Stimulated activated CD4-positive, alpha-beta T cell treated with anti-CD3 and anti-CD28 coated beads, TNF-alpha, amount 100 ng/mL, for 1 hour (primary cell): ENCODE measurements around the gene MMS19.

ENCODE experiments used
- DNase-seq, 3 donors: peaks; one replicate each; pipeline ENCODE4 v3.0.0-alpha.2; 2020; ENCODE audit warnings: low read depth in 3 of 3, low spot score in 1 of 3

Gene MMS19

GRCh38 chr10:97525683-97526110, 27.5 kb upstream of the MMS19 start:
- no peak for DNase-seq

DNA sequence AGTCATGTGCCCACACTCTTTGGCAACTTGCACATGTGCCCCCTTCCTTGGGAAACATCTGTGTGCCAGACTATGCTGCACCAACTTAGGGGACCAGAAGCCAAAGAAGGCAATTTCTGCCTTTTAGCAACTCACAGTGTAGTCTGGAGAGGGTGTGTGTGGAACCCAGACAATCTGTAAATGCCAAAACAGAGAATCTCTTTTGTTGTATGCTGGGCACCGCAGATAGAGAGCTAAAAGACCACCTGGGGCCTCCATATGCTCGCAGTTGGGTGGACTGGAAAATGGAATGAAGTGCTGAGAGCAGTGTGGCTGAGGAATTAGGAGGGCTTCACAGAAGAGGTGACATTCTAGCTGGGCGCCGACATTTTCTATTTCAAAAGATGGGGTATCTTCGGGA, 26.9 kb upstream of the MMS19 start:
- no peak for DNase-seq

GRCh38 chr10:97522937-97523336, 24.7 kb upstream of the MMS19 start:
- DNase-seq, result no peak

- DNase-seq, result no peak
Observed at GRCh38 chr10:97522071-97522470, 23.8 kb upstream of the MMS19 start.

- no peak for DNase-seq
Observed at GRCh38 chr10:97520978-97521761, 22.9 kb upstream of the MMS19 start.

GRCh38 chr10:97520520-97520919, 22.3 kb upstream of the MMS19 start:
- no peak for DNase-seq

GRCh38 chr10:97519342-97519741, 21.1 kb upstream of the MMS19 start:
- no peak for DNase-seq

GRCh38 chr10:97518301-97519043, 20.2 kb upstream of the MMS19 start:
- no peak for DNase-seq

DNA sequence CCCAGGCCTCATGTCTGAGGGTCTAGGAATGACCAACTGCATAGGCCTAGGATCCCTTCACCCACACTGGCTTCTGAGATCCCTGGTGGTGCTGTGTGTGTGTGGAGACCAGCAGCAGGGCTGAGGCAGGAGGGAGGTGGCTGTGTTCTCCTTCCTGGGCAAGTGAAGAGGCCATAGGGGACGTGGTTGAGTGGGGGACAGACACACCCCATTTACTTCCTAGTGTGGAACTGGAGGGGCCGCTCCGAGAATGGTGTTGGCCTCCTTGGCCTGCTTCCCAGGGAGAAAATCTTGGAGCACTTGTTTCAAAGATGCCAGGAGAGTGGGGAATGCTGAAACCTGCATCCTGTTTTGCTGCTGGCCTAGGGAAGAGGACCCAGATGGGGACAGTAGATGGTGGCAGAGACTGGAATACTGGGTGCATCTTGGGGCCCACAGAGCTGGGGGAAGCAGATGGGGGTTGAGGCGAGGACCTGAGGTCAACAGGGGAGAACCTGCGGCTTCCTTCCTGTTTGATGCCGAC, 19.6 kb upstream of the MMS19 start:
- DNase-seq, result no peak

DNA sequence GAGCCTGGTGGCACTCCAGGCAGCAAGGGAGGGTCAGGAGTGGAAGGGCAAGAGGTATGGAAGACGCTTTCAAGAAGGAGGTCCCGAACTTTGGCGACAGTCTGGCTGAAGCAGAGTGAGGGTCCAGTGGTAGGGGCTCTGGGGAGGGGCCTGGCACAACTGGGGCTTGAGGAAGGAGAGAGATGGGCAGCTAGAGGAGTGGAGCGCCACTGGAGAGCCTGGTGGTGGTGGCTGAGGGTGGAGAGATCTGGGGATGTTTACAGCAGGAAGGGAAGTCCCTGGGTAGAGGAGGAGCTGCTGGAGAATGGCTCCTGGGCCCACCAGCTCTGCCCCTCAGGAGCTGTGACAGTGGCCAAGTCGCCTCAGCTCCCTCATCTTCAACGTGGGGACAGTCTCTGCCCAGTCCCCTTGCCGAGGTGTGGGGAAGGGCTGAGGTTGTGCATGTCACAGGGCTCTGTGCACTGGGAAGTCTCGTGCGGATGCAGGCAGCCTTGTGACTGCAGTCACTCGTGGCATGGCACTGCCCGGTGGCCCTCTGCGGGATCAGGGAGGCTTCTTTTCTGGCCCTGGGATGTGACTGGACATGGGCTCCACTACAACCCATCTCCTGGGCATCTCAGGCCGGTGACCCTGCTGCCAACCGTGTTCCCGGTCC, 19.0 kb upstream of the MMS19 start:
- DNase-seq, result no peak

GRCh38 chr10:97515271-97515978, 17.2 kb upstream of the MMS19 start:
- no peak for DNase-seq

GRCh38 chr10:97514344-97514743, 16.1 kb upstream of the MMS19 start:
- no peak for DNase-seq

DNA sequence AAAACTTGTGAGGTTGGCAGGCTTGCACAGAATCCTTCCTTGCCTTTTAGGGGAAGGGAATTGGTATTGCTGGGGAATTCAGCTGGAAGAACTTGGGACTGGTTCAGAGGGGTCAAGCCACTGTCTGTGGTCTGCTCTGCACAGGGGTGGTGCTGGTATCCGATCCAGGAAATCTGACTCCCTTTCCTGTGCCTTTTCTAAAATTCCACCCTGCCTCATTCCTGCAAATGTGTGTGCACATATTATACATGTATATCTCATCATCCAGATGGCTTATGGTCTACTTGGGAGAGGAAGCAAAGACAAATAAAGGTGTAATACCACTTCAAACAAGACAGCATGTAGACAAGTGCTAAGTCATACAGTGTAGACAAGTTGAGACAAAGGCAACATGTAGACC, 14.8 kb upstream of the MMS19 start:
- DNase-seq, result no peak

DNA sequence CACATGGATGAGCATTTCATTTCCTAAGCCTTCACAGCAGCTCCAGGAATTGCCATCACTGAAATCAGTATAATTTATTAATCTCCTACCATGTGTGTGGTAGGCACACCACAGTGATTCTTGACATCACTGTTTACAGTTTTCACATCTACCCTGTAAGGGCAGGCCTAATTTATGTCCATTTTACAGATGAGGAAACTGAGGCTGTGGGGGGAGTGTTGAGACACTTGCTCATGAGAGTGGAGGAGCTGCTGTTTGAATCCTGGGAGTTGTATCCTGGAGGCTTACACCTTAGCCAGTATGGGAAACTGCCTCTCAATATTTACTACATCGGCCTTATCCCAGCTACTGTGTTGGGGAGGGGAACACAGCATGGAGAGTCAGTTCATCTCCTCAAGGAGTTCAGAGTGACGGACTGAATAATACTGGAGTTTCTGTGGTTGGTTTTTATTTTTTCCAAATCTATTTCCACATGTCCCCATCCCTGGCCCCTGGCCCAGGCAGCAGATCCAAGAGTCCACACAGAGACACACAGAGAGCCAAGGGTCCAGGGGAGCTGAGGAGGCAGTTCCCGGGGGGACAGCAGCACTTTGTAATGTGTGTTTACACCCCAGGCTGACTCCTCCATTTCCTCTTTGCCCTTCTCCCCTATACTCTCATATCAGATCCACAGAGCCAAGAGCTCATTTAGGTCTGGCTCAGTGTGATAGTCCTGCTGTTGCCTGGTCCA, 13.7 kb upstream of the MMS19 start:
- no peak for DNase-seq

GRCh38 chr10:97510686-97511085, 12.5 kb upstream of the MMS19 start:
- DNase-seq, result no peak

- no peak for DNase-seq
Observed at GRCh38 chr10:97509120-97509680, 11.0 kb upstream of the MMS19 start.

DNA sequence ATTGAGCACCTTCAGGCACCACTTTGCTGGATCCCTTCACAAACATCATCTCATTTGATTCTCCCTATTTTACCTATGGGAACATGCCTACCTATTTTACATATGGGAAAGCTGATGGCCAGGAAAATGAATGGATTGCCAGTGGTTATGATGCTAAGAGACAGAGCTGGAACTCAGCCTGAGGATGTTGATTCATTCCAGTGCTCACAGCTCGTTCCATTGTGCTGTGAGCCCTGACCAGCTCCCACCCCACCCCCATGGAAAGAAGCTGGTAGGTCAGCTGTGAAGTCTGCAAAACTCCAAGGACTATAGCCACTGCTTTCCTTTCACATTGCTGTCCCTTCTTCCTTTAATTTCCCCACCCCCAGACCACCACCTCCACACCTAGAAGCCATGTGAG, 10.1 kb upstream of the MMS19 start:
- no peak for DNase-seq

DNA sequence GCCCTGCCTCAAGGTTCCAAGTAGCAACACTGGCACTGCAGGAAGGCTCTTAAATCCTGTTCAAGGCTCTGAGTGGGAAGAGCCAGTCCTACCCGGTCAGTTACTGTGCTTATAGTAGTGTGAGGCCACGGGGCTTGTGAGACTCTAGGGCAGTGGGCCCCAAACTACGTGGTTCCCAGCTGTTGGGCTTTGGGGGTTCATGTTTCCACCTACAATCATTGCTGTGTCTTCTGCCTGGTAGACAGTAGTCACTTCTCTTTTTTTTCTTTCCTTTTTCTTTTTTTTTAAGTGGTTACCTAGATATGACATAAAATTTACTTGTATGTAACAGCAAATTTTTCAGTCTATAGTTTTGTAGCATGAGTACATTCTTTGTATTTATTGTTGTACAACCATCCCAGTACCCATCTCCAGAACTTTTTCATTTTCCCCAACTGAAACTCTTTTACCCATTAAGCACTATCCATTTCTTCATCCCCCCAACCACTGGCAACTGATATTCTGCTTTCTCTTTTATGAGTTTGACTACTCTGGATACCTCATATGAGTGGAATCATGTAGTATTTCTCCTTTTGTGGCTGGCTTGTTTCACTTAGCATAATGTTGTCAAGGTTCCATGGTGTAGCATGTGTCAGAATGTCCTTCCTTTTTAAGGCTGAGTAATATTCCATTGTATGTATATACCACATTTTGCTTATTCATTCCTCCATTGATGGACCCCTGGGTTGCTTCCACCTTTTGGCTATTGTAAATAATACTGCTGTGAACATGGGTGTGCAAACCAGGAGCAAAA, 8.2 kb upstream of the MMS19 start:
- DNase-seq, result no peak

GRCh38 chr10:97505152-97505551, 6.9 kb upstream of the MMS19 start:
- DNase-seq, result no peak
